ENCODE results near the gene RPS15.

RPS15 gene

GRCh38 chr19:1438035-1438932 lies at the start of gene RPS15:
RPS15 (plus strand) TSS chr19:1438396; CDS start chr19:1438426, 30 bp downstream.
- DNase-seq (ENCODE audit: extremely low read depth in 1 of 2, low read depth in 1 of 2) = peak; percentile 89 to 96

- DNase-seq (ENCODE audit: extremely low read depth in 1 of 2, low read depth in 1 of 2) = no peak
Measured at GRCh38 chr19:1388637-1389026, 49.6 kb upstream of the RPS15 start.

- no peak for DNase-seq (ENCODE audit: extremely low read depth in 1 of 2, low read depth in 1 of 2)
Measured at GRCh38 chr19:1389033-1389940, 48.9 kb upstream of the RPS15 start.

- no peak for DNase-seq (ENCODE audit: extremely low read depth in 1 of 2, low read depth in 1 of 2)
Measured at GRCh38 chr19:1390890-1391423, 47.2 kb upstream of the RPS15 start.

GRCh38 chr19:1392407-1392806 lies 45.8 kb upstream of the RPS15 start:
- no peak for DNase-seq (ENCODE audit: extremely low read depth in 1 of 2, low read depth in 1 of 2)

GRCh38 chr19:1392939-1393530 lies 45.2 kb upstream of the RPS15 start:
- DNase-seq (ENCODE audit: extremely low read depth in 1 of 2, low read depth in 1 of 2) = no peak

GRCh38 chr19:1393841-1394240 lies 44.4 kb upstream of the RPS15 start:
- DNase-seq (ENCODE audit: extremely low read depth in 1 of 2, low read depth in 1 of 2) = no peak

GRCh38 chr19:1394252-1395193 lies 43.7 kb upstream of the RPS15 start:
- no peak for DNase-seq (ENCODE audit: extremely low read depth in 1 of 2, low read depth in 1 of 2)

- no peak for DNase-seq (ENCODE audit: extremely low read depth in 1 of 2, low read depth in 1 of 2)
Measured at GRCh38 chr19:1395194-1396018, 42.8 kb upstream of the RPS15 start.

GRCh38 chr19:1396019-1396767 lies 42.0 kb upstream of the RPS15 start:
- no peak for DNase-seq (ENCODE audit: extremely low read depth in 1 of 2, low read depth in 1 of 2)

GRCh38 chr19:1396768-1397679 lies 41.2 kb upstream of the RPS15 start:
- DNase-seq (ENCODE audit: extremely low read depth in 1 of 2, low read depth in 1 of 2) = no peak

GRCh38 chr19:1397838-1398237 lies 40.4 kb upstream of the RPS15 start:
- DNase-seq (ENCODE audit: extremely low read depth in 1 of 2, low read depth in 1 of 2) = no peak

GRCh38 chr19:1399079-1399478 lies 39.1 kb upstream of the RPS15 start:
- DNase-seq (ENCODE audit: extremely low read depth in 1 of 2, low read depth in 1 of 2) = no peak

- no peak for DNase-seq (ENCODE audit: extremely low read depth in 1 of 2, low read depth in 1 of 2)
Measured at GRCh38 chr19:1399745-1400144, 38.5 kb upstream of the RPS15 start.

- DNase-seq (ENCODE audit: extremely low read depth in 1 of 2, low read depth in 1 of 2) = no peak
Measured at GRCh38 chr19:1400281-1401137, 37.7 kb upstream of the RPS15 start.

GRCh38 chr19:1401138-1401888 lies 36.9 kb upstream of the RPS15 start, which contains the start of gene GAMT:
GAMT (minus strand) TSS chr19:1401542; CDS start chr19:1401476, 66 bp downstream.
- DNase-seq (ENCODE audit: extremely low read depth in 1 of 2, low read depth in 1 of 2) = peak in 1 of 2 donors; percentile 47
